HG03159 (cell line): ENCODE measurements around the gene RAPGEF3.

Source experiments
- ATAC-seq: cut with Tn5 transposase; IDR thresholded peaks from one replicate; pipeline ENCODE4 v1.9.1; 2021; ENCODE audit warnings: mild to moderate bottlenecking, moderate library complexity; ENCODE audit not compliant: unreplicated experiment

The RAPGEF3 gene

DNA sequence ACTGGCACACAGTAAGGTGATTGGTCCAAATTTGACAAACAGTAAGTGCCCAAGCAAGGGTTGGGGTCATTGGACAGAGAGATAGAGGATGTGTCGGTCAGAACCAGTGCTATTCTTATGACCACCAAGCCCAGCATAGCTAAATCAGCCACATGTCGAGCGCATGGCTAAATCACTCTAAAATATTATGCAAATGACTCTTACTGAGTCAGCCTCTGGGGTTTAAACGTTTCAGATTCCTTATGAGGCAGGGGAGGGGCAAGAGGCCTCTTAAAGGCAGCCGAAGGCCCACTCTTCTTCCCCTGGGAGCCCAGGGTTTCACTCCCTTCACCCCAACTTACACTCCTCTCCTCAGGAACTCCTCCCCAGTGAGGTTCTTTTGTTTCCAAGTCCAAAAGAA, 32.8 kb downstream of the RAPGEF3 start:
- peak; percentile 74 for ATAC-seq

DNA sequence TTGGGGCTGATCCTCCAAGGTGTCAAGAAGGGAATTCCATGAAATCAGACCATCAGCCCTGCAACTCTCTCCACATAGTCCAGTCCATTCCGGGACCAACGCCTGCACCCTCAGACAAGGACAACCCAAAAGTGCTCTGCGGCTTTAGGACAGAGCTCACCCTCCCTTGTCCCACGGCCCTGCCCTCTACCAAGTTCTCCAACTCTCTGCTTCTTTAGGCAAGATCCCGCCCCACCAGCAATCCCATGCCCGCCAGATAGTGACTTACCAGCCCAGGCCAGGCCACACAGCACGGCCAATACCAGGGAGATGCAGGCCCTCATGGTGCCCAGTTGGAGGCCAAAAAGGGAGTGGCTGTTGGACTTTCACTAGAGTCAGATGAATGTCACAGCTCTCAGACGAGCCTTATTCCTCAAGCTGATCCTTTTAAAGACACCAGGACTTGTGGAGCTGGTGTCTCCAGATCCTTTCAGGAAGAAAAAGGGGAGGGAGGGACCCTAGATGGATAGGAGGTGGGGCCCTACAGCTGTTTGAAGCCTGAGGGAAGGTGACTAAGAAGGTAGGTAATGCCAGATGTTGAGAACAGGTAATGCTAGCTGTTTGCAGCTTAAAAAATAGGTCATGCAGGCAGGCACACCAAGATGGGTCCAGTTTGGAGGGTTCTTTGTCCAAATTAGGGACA, 33.4 kb downstream of the RAPGEF3 start, which contains the start of gene ENDOU:
Gene ENDOU (minus strand): TSS at position 400 of the 682 bp plus-strand sequence. CDS start 77 bp downstream, at position 323.
- no peak for ATAC-seq

DNA sequence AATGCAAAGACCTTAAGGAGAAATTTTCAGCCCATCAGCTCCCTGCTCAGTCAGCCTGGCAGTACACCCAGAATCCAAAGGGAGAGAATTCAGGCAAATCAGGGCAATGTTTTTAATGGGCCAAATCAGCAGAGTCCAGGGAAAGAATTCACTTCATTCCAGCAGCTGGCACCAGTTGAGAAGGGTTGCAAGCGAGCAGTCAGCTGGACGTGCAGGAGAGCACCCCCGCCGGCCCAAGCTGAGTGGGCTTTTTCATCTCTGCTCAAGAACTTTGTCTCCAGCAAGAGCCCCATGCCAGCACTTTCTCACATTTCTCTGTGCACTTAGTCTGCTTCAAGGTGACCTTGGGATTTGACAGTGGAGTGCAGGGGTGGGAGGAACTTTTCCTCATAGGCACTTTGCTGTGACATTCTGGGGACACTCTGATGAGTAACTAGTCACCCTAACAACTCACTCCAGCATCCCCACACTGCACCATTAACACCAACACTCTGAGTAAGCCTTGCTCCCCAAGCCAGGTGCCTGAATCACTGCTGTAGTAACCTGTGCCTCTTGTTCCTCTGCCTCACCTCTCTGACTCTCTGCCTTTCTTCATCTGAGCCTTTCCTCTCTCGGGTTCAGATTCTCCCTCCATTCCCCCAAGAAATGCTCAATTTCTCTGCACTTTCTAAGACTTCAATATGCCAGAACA, 35.6 kb downstream of the RAPGEF3 start:
- no peak for ATAC-seq

DNA sequence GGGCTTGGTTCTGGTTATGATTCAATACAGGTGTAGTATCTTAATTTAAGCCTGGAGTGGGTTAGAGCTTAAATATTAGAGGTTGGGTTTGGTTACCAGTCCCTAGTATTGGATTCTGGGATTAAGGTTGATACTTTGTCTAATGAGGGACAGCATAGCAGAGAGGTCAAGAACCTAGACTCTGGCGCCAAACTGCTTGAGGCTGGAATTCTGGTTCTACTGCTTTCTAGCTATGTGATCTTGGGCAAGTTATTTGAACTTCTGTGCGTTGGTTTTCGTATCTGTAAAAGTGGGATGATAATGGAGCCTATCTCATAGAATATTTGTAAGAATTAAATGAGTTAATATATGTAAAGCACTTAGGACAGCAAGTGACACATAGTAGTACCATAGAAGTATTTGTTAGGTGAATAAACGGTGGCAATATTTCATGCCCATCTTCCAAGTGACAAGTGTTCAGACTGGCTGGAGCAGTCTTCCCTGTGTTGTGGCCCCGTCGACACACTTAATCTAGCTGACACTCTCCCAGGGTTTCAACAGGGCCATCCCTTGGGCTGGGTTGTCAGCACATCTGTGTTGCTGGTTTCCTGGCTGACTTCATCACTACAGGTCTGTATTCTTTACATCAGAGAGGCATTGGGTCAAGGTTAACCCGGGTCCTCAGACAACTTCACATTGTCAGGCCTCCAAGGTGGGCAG, 36.4 kb downstream of the RAPGEF3 start:
- ATAC-seq = no peak

DNA sequence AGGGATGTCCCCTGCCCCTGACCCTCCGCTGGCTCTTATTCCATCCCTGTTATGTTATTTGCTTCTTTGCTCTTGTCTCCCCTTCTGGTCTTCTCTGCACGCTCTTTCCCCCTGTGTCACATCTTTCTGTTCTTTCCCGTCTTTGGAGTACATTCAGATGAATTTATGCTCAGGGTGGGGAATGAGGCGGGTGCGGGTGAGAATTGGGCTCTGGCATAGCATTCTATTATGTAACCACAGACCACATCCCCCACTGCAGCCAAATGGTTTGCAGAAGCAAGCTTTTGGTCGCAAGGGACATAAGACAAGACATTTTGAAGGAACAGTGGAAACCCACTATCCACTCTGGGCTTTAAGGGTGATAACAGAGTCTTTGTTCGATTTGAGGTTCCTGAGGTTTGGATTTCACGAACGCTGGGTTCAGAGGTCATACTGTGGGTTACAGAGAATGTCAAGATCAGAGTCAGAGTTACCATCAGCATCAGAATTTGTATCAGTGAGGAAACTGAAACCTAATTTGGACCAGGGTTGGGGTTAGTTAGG, 37.2 kb downstream of the RAPGEF3 start:
- no peak for ATAC-seq

DNA sequence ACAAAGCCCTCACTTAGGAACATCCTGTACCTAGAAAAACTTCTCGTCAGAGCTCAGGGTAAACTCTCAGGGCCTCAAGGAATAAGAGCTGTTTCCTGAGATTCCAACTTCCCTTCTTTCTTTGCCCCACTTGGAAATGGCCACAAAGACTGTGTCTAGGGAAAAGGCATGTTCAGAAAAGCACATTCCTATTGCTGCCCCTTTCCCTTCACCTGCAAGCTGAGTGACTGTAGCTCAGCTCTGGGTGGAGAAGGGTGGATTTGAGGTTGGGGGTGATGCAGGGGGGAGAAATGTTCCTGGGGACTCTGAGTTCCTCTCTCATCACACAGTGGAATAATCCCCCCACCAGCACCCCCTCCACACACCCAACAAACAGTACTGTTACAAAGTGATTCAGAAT, 40.1 kb downstream of the RAPGEF3 start:
- no peak for ATAC-seq

DNA sequence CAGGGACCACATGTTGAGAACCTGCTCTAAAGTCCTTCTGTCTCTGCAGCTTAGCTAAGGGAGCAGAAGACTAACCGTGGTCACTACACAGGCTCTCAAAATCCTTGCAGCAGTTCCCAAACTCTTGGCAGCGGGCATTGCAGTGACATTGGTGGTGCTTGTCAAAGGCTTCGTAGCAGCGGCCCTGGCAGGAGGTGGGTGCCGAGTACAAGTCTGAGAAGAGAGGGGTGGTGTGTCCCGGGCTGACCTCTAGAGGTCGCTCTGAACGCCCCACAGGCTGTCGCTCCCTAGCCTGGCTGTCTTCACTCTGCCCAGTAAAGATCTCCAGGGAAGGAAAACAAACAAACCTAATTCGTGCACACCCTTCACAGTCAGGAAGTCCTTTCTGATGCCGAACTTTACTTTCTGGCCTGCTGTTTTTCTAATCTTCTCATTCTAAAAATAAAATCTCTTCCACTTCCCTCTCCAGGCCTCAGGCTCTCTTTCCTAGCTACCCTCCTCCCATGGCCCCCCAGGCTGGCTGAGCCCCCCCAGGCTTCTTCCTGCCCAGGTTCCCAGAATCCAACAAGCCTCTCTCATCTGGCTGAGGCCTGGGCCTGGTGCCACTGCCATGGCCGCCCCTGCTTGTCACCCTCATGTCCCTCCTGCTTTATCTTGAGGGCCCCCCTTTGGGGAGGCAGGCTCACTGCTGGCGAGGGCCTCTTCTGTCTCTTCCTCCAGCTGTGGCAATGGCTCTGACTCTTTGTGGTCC, 41.1 kb downstream of the RAPGEF3 start:
- no peak for ATAC-seq

DNA sequence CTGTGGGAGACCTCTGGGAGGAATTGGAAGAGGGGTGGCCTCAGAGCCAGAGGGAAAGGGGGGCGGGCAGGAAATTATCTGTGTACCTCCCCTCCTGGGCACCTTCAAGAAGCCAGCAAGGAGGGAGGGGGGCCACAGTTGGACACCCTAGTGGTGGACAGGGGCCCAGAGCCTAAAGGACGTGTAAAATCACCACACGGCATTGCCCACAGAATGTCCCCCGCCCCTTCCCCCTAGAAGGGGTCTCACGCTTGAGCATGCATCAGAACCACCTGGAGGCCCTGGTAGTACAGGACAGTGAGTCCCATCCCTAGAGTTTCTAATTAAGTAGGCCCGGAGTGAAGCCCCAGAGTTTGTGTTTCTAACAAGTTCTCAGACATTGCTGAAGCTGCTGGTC, 41.6 kb downstream of the RAPGEF3 start:
- no peak for ATAC-seq

DNA sequence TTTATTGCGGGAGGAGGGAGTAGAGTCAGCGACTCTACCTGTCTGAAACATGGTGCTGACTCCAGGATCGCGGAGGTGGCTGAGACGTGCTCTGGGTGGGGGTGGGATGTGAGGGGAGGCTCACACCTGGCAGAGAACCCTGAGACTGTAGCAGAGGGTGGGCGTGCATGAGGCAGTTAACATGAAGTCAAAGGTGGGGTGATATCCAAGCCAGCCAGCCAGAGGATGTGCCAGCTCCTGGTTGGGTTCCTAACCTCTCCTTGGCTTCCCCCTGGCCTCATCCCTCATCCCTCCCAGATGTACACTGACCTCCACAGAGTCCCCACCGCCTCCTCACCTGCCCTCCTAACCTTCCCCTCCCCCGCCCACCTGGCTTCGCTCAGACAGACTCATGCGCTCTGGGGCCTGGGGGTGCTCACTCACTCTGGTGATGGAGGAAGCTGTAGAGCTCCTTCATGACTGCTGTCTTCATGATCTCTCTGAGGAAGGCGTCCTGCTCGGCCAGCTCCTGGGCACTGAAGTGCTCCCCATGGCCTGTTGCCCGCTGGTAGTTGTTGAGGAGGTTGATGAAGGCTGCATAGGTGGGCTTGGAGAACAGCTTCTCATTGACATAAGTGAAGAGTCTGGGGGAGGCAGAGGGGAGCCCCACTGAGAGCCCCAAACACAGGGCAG, 42.7 kb downstream of the RAPGEF3 start:
- ATAC-seq = no peak

DNA sequence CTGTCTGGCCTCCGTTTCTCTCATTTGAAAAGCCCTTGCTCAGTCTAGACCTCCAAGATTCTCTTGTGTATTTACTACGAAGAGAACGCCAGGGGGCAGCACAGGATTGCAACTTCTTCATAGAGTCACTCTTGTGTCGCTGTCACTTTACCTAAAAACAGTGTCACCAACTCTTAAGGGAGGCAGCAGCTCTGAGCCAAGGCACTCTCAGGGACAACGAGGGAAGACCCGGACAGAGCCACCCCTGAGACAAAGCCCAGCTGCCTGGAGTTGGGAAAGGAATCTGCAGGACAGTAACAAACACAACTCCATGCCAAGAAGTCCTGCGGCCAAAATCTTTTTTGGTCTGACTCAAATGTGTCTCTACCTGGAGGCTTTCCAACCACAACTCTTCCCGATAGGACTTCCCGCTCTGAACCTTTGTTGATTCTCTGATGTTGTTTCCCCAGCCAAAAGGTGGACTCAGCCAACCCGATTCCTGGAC, 43.2 kb downstream of the RAPGEF3 start:
- peak; percentile 74 for ATAC-seq

DNA sequence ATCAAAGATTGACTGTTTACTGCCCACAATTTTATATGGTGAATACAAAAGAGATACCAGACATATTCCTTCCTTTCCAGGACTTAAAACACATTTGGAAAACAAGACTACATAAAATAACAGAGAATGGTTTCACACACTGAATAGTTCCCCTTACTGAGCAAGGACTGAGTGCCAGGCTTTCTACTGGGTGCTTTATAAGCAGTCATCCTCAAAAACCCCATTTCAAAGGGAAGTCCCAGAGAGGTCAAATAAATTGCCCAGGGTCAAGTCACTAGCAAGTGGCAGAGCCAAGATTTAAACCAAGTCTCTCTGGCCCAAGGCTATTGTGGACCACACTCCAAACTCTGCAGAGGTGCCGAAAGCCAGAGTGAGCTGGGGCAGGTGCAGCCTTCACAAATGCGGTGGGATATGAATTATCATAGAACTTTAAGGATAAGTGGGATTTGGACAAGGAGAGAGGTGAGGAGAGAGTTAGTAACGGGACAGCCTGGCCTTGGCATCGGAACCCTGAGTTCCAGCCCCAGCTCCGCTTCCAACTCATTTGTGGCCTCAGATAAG, 43.8 kb downstream of the RAPGEF3 start:
- no peak for ATAC-seq

DNA sequence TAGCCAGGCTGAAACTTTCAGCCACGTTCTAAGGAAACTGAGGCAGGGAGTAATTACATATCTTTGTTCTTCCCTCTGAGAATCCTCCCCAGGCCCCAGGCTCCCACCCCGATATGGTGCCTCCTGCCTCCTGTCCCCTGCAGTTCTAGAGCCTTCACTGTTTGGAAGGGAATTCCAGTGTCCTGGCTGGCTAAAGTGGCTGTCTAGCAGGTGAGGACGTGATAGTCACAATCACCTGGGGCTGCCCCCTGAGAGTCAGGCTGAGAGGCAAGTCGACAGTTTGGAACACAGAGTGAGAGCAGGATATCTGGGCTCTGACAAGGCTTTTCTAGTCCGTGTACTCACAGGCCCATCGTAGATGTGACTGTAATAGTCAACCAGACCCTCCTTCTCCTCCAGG, 46.5 kb downstream of the RAPGEF3 start:
- no peak for ATAC-seq

DNA sequence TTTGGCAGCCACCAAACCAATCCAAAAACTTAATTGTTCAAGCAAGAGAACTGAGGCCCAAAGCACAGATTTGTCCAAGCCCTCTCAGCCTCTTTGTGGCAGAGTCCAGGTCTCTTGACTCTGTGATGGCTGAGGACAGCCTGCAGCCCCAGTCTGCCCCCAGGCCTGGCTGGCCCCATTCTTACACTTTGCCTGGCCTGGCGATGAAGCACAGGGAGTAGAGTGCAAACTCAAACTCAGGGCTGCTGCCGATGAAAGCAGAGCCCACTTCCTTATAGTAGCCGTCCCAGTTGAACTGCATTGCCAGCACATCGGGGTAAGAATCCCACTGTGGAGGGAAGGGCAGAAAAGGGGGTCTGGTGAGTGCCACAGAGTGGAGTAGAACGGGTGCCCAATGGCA, 47.2 kb downstream of the RAPGEF3 start:
- no peak for ATAC-seq

DNA sequence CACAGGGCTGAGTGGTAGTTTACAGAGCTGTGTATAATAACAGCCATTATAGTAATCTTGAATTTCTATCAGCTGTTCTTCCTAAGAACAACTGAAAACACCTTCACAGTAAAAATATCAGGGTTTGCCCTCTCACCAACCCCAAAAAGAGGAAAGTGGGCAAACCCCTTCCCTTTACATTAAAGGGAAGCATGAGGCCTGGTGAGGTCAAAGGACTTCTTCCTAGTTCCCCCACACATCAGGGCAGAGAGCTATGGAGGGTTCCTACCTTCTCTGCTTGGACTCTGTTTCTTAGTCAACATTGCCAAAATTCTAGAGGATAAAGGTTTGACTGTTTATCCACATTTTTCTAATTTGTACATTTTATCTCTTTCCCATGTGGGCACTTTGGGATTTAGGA, 48.4 kb downstream of the RAPGEF3 start:
- ATAC-seq = no peak

DNA sequence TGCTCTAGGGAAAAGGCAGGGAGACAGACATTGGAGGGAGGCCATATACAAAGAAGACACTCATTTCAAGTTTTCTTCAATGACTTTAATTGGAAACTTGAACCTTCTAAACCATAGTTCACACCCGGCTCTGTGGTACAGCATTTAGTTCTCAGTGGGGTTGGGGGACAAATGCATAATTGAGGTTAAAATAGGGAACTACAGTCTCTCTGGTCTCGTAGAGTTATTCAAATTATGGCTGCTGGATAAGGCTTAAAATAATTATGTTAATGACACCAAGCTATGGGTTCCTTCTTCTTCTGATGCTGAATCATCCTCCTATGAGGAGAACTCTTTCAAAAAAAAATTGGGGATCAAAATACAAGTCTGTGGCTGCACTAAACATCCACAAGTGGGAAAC, 49.0 kb downstream of the RAPGEF3 start:
- ATAC-seq = no peak

DNA sequence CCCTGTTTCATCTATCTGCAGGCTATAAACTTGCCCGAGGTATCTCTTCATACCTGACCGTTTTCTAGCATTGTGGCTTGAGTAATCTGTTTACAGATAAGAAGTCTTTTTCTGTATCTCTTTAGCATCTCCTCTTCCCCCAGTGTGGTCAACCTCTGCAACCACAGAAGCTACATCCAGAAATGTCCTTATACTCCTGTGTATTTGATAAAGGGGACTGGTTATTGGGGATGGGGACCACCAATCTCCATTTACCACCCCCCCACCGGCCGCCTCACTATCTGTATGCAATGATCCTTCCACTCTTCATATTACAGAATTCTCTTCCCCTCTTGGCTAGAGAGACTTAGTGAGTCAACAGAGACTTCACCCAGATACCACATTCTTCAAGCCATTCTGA, 49.4 kb downstream of the RAPGEF3 start:
- ATAC-seq = no peak

DNA sequence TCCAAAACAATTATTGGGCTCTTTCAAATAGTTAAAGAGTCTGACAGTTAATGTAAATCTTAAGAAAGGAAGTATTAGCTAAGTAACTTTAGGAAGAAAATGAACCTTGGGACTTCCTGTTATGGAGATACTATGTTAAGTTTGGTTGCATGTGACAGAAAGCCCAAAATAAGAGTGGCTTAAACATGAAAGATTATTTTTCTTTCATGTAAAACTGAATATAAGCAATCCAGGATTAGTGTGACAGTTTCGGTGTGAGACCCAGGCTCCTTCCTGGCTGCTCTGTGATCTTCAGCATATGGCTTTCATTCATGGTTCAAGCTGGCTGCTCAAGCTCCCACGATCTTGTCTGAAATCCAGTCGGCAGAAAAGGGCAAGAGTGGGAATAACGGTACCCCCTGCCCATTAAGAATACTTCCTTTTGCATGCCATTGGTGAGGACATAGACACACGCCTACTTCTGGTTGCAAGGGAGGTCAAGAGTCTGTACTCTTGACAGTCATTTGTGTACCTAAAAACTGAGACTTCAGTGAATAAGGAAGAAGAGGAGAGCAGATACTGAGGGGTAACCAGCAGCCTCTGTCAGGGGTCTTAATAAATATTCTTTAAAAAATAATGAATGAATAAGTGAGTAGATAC, 50.7 kb downstream of the RAPGEF3 start:
- ATAC-seq = no peak

DNA sequence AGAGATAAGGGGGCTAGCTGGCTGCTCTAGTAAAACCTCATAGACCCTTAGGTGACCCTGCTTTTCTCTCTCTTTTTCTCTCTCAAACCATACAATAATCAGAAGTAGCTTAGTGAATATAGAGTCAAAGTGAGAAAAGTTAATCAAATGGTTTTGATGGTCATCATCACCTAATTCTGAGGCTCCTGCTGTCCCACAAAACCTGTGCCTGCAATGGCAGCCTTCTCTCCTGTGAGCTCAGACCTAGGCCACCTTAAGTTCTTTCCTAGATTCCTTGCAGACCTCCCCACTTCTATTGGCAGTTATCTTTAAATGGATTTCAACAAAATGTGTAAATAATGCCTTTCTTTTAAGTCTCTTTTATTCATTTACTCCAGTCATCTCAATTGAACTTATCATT, 51.3 kb downstream of the RAPGEF3 start:
- no peak for ATAC-seq

DNA sequence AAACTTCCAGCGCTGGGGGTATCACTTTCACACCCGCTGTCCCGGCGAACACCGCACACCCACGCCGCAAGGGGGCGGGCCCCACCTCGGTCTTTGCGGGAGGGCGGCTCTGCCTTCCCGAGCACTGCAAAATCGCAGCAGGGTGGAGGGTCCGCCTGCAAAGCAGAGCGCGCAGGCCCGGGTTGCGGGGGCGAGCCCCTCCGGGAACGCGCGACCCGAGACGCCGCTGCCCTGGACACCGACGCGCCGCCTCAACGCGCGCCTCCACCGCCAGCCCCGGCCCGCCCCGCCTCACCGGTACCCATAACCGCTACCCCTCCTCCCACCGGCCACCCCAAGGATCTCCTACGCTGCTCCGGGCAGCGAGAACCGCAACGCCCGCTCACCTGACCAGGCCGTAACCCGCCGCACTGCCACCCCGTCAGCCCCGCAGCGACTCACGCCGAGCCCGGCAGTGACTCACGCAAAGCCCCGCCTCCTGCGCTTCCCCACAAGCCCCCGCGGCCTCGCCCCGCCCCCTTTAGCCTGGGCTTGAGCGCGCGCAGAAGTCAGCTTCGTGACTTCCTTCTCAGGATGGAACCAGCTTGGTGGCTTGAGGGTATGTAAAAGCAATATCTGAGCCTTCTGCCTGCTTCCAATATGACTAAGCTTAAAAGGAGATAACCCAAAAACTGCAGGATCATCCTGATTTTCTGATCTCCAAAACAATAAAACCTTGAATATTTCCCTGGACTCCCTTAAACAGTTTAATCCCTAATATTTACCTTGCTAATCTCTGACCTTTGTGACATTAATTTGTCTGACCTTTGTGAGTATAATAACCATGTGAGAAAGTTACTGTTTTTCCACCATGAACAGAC, 52.9 kb downstream of the RAPGEF3 start, which contains the start of gene RPAP3:
Gene RPAP3 (minus strand): TSS at position 465 of the 860 bp plus-strand sequence. CDS start 3,190 bp downstream, outside the sequence.
- peak; percentile 82 for ATAC-seq
